ENCODE data around the gene GPR153. TPM values are rescaled to one million over a fixed set of nuclear protein-coding genes. Genes with fewer than 3 reads are reported as not detected.

The GPR153 gene
- total RNA-seq, result 2.1 and 2.8 TPM in 2 replicates

DNA sequence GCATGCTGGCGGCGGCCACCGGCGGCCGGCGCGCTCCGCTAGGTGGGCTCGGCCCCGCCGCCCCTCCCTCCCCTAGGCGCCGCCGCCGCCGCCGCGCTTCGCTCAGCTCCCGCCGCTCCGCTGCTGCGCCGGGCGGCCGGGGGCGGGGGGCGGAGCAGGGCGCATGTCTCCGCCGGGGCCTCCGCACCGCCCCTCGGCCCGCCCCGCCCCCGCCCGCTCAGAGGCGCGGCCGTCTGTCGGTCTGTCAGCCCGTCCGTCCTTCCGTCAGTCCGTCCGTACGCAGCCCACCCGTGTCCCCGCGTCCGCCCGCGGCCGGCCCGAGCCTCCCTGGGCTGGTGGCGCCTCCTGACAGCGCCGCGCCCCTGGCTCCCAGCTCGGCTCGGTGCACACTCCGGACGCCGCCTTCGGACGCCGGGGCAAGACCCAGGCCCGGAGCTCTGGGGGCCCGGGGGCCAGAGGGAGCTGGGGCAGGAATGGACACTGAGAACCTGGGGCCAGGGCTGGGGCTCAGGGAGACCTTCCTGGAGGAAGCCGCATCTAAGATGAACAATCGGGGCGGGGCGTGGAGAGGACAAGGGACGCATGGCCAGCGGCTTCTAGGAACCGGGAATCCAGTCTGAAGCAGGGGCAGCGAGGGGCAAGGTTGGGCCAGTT lies at the start of gene GPR153:
GPR153 (minus strand) TSS at position 138 of the 654 bp plus-strand sequence. CDS start 6,193 bp downstream, outside the sequence.

DNA sequence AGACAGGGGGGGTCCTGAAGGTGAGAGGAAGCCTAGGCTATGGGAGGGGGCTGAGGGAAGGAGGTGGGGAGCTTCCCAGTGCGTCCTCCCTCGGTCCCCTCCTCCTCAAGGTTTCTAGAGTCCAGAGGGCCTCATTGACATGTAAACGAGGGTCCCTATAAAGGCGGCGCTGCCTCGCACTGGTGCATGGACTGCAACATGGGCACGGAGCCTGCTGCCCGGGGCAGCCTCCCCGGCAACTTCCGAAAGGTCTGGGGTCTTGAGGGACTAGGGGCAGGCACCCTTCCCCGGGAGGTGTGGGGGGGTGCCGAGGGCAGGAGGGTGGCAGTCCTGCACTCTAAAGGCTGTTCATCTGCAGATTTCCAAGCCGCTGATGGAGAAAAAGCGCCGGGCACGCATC lies 16.9 kb downstream of the GPR153 start, which contains the start of gene HES3:
HES3 (plus strand) TSS at position 187 of the 400 bp plus-strand sequence; CDS start at position 374, 187 bp downstream.

DNA sequence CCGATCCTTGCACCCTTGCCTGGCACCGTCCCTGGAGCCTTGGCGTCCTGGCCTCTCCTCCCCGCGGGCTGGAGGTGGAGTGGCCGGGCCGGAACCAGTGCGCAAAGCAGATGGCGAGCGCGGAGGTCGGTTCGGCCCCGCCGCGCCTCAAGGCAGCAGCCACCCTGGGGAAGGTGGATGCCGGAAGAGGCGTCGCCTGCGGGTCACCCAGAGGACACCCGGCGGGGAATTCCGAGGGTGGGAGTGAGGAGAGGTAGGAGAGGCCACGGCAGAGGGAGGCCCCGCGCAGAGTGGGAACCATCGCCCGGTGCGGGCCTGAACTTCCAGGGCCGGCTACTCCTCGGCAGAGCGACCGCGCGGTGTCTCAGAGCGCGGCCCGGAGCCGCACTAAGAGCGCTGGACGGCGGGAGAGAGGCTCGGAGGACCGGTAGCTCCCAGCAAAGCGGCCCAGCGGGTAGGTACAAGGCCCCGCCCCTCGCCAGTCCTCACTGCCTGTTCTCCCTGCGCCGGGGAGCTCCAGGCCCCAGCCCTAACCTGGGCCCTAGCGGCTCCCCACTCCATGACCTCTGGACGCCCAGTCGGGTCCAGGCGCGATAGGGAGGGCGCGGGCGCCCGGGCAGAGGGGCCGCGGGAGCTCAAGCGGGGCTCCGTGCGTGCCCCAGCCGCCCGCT lies 54.9 kb downstream of the GPR153 start, which contains the start of gene RNF207:
RNF207 (plus strand) TSS at position 271 of the 671 bp plus-strand sequence. CDS start 417 bp downstream, outside the sequence.

DNA sequence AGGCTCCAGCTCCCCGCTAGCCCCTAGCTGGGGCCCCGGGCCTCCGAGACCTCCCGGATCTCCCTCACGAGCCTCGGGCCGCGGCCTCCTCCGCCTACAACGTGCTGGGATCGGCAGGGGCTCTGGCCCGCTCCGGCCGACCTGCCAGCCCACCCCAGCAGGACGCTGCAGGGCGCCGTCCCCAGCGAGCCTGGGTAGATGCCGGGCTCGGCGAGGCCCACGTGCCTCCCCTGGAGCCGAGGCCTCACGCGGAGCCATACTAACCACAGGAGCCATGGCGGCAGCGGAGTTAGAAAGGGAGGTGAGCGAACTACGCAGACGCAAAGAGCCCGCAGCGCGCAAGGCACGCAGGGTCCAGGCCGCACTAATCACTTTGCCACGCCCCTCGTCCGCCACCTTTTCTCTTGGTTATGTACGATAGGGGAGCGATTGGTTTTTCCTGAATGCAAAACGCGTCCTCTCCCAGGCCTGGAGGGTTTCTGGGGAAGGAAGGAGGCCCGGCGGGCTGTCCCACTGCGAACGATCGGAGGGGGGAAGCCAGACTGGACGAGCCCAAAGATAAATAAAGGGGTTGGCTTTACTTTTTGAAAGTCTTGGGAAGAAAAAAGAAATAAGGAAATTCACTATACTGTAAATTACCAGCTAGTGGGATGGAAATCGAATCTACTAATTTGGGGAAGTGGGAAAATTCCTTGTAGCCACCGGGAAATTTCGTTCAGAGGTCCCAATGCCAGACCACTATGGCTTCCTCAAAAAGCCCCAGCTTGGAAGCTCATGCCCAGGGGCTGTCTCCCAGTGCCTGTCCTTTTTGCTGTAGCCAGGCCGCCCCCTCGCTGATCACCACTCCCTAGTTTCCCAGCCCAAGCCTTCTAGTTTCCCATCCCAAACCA lies 61.4 kb downstream of the GPR153 start, which contains the start of gene RPL22:
RPL22 (minus strand) TSS at position 298 of the 890 bp plus-strand sequence; CDS start at position 276, 22 bp downstream.

Other genes with a start within 250 kb of the GPR153 start
- gene KCNAB2, start 215.2 kb downstream of the GPR153 start, total RNA-seq, result 1.9 and 2.0 TPM in 2 replicates
- under 0.01 TPM in 2 replicates for gene CHD5, start 80.8 kb downstream of the GPR153 start, total RNA-seq
- 117 and 153 TPM in 2 replicates for gene RPL22, start 61.5 kb downstream of the GPR153 start, total RNA-seq
- 13.0 and 22.6 TPM in 2 replicates for gene RNF207, start 55.0 kb downstream of the GPR153 start, total RNA-seq
- 112 TPM in 2 replicates for gene ICMT, start 25.1 kb downstream of the GPR153 start, total RNA-seq
- not detected in 2 replicates for gene HES3, start 16.9 kb downstream of the GPR153 start, total RNA-seq
- gene ACOT7, start 132.7 kb upstream of the GPR153 start, total RNA-seq, result 14.4 and 47.0 TPM in 2 replicates
- gene HES2, start 158.8 kb upstream of the GPR153 start, total RNA-seq, result 0.77 and 0.85 TPM in 2 replicates
- under 0.01 and 0.19 TPM in 2 replicates for gene ESPN, start 163.7 kb upstream of the GPR153 start, total RNA-seq
- gene TNFRSF25, start 205.1 kb upstream of the GPR153 start, total RNA-seq, result 5.0 and 6.8 TPM in 2 replicates
- 16.9 and 23.0 TPM in 2 replicates for gene PLEKHG5, start 230.6 kb upstream of the GPR153 start, total RNA-seq

All from regular cardiac myocyte (primary cell).